WTC11 (cell line): ENCODE measurements around the gene ISG20L2. TPM values are rescaled to one million over a fixed set of nuclear protein-coding genes. Genes with fewer than 3 reads are reported as not detected.
A peak's percentile ranks its signal among the peaks of the same experiment; 100 is the strongest.

Experiments used
- ATAC-seq: fragments of 200-7000 bp; cut with Tn5 transposase; 2 replicates; pipeline ENCODE4 v1.10.0; 2021; ENCODE audit warnings: mild to moderate bottlenecking, moderate library complexity
- CTCF ChIA-PET: fragments of 300-600 bp; sonication (Branson Sonifier 250); formaldehyde crosslinking; loops from one replicate; lab custom pipeline; 2021; ENCODE audit warnings: antibody characterized with exemption; lab: Charles Lee
- POLR2A ChIA-PET: fragments of 350-600 bp; sonication (Branson Sonifier 250); formaldehyde crosslinking; loops from one replicate; lab custom pipeline; 2021; ENCODE audit warnings: antibody characterized with exemption; lab: Charles Lee
- DNase-seq: peaks from one replicate; pipeline ENCODE4 v3.0.0; 2021; ENCODE audit warnings: low spot score
- H3K27ac Mint-ChIP-seq: 2 replicates; pipeline ENCODE4 v1.8.0; 2021; ENCODE audit warnings: mixed read lengths
- H3K27me3 Mint-ChIP-seq: 2 replicates; pipeline ENCODE4 v1.8.0; 2021; ENCODE audit warnings: low read depth, mild to moderate bottlenecking, moderate library complexity, mixed read lengths
- H3K36me3 Mint-ChIP-seq: 2 replicates; pipeline ENCODE4 v1.8.0; 2021; ENCODE audit warnings: mixed read lengths
- H3K4me1 Mint-ChIP-seq: 2 replicates; pipeline ENCODE4 v1.8.0; 2022; ENCODE audit warnings: mixed read lengths
- H3K4me3 Mint-ChIP-seq: 2 replicates; pipeline ENCODE4 v1.8.0; 2021; ENCODE audit warnings: mild to moderate bottlenecking, moderate library complexity, mixed read lengths
- H3K9me3 Mint-ChIP-seq: 2 replicates; pipeline ENCODE4 v1.8.0; 2021; ENCODE audit warnings: mixed read lengths
- ATF3 ChIP-seq: sonication (generic); formaldehyde crosslinking; conservative IDR thresholded peaks from 2 replicates; pipeline ENCODE4 v1.8.1; 2022; ENCODE audit warnings: mild to moderate bottlenecking, missing genetic modification reagents
- CREM ChIP-seq: sonication (generic); formaldehyde crosslinking; IDR thresholded peaks from 2 replicates; pipeline ENCODE4 v1.8.1; 2022; ENCODE audit warnings: mild to moderate bottlenecking, missing genetic modification reagents, moderate library complexity
- E2F5 ChIP-seq: sonication (generic); formaldehyde crosslinking; IDR thresholded peaks from 2 replicates; pipeline ENCODE4 v1.8.1; 2022; ENCODE audit warnings: mild to moderate bottlenecking, moderate library complexity, missing genetic modification reagents
- HMGA2 ChIP-seq: fragments of 250-450 bp; sonication (Bioruptor Pico); IDR thresholded peaks from 2 replicates; pipeline ENCODE4 v1.4.0; 2021; ENCODE audit warnings: mild to moderate bottlenecking, moderate library complexity
- IRF2 ChIP-seq: sonication (generic); formaldehyde crosslinking; IDR thresholded peaks from 2 replicates; pipeline ENCODE4 v1.8.0; 2022; ENCODE audit warnings: low read depth, missing genetic modification reagents, borderline replicate concordance
- MYBL2 ChIP-seq: sonication (generic); formaldehyde crosslinking; IDR thresholded peaks from 2 replicates; pipeline ENCODE4 v1.8.1; 2023; ENCODE audit warnings: mild to moderate bottlenecking, moderate library complexity, missing genetic modification reagents
- NFE2L1 ChIP-seq: sonication (generic); formaldehyde crosslinking; IDR thresholded peaks from 2 replicates; pipeline ENCODE4 v1.8.1; 2023; ENCODE audit warnings: missing genetic modification reagents
- NFYB ChIP-seq: sonication (generic); formaldehyde crosslinking; conservative IDR thresholded peaks from 2 replicates; pipeline ENCODE4 v1.8.0; 2022; ENCODE audit warnings: low read depth, missing genetic modification reagents
- PRDM15 ChIP-seq: sonication (generic); formaldehyde crosslinking; IDR thresholded peaks from 2 replicates; pipeline ENCODE4 v1.8.0; 2022; ENCODE audit warnings: missing genetic modification reagents
- PREB ChIP-seq: sonication (generic); formaldehyde crosslinking; IDR thresholded peaks from 2 replicates; pipeline ENCODE4 v1.8.1; 2022; ENCODE audit warnings: mild to moderate bottlenecking, missing genetic modification reagents, moderate library complexity, borderline replicate concordance
- PRRX2 ChIP-seq: fragments of 250-450 bp; sonication (Bioruptor Pico); IDR thresholded peaks from 2 replicates; pipeline ENCODE4 v1.8.0; 2021; ENCODE audit warnings: mild to moderate bottlenecking
- RORB ChIP-seq: fragments of 250-450 bp; sonication (Bioruptor Pico); IDR thresholded peaks from 2 replicates; pipeline ENCODE4 v1.9.0; 2021; ENCODE audit warnings: mild to moderate bottlenecking
- SMAD3 ChIP-seq: sonication (generic); formaldehyde crosslinking; IDR thresholded peaks from 2 replicates; pipeline ENCODE4 v1.8.0; 2022; ENCODE audit warnings: missing genetic modification reagents, mild to moderate bottlenecking, borderline replicate concordance
- SP1 ChIP-seq: sonication (generic); formaldehyde crosslinking; conservative IDR thresholded peaks from 2 replicates; pipeline ENCODE4 v1.8.1; 2022; ENCODE audit warnings: missing genetic modification reagents
- TEAD1 ChIP-seq: sonication (generic); formaldehyde crosslinking; IDR thresholded peaks from 2 replicates; pipeline ENCODE4 v1.8.0; 2022; ENCODE audit warnings: mild to moderate bottlenecking, missing genetic modification reagents
- TEAD4 ChIP-seq: sonication (generic); formaldehyde crosslinking; IDR thresholded peaks from 2 replicates; pipeline ENCODE4 v1.8.0; 2022; ENCODE audit warnings: mild to moderate bottlenecking, missing genetic modification reagents
- TP53 ChIP-seq: sonication (generic); formaldehyde crosslinking; IDR thresholded peaks from 2 replicates; pipeline ENCODE4 v1.8.1; 2023; ENCODE audit warnings: mild to moderate bottlenecking, missing genetic modification reagents
- ZNF396 ChIP-seq: fragments of 250-450 bp; sonication (Bioruptor Pico); IDR thresholded peaks from 2 replicates; pipeline ENCODE4 v1.8.0; 2021; ENCODE audit warnings: mild to moderate bottlenecking, moderate library complexity, borderline replicate concordance
- ZNF671 ChIP-seq: fragments of 250-450 bp; sonication (Bioruptor Pico); IDR thresholded peaks from 2 replicates; pipeline ENCODE4 v1.8.0; 2021; ENCODE audit warnings: mild to moderate bottlenecking
- ZSCAN18 ChIP-seq: fragments of 250-450 bp; sonication (Bioruptor Pico); IDR thresholded peaks from 2 replicates; pipeline ENCODE4 v2.1.2; 2022; ENCODE audit warnings: mild to moderate bottlenecking, moderate library complexity
- total RNA-seq: library from RNA; stranded (reverse); gene quantifications from 3 replicates; pipeline ENCODE4 v1.2.3, GENCODE V29; 2021
- TF ChIP-seq, protein P1 (sequence below): fragments of 250-450 bp; sonication (Bioruptor Pico); conservative IDR thresholded peaks from 2 replicates; pipeline ENCODE4 v1.9.0; 2021; ENCODE audit warnings: mild to moderate bottlenecking
- TF ChIP-seq, protein P2 (sequence below): sonication (generic); formaldehyde crosslinking; IDR thresholded peaks from 2 replicates; pipeline ENCODE4 v1.8.1; 2022; ENCODE audit warnings: missing genetic modification reagents, borderline replicate concordance

The ISG20L2 gene
- total RNA-seq, 1 experiment from 2014 or later = 43.8 TPM

GRCh38 chr1:156754219-156754618 is 25.7 kb upstream of the ISG20L2 start (continued):
- TF ChIP-seq ZSCAN18 (CRISPR knock-in tag) = no peak
- TF ChIP-seq MYBL2 (CRISPR knock-in tag) = no peak
- no peak for TF ChIP-seq PRRX2 (CRISPR knock-in tag)
- TF ChIP-seq, protein P1, sequence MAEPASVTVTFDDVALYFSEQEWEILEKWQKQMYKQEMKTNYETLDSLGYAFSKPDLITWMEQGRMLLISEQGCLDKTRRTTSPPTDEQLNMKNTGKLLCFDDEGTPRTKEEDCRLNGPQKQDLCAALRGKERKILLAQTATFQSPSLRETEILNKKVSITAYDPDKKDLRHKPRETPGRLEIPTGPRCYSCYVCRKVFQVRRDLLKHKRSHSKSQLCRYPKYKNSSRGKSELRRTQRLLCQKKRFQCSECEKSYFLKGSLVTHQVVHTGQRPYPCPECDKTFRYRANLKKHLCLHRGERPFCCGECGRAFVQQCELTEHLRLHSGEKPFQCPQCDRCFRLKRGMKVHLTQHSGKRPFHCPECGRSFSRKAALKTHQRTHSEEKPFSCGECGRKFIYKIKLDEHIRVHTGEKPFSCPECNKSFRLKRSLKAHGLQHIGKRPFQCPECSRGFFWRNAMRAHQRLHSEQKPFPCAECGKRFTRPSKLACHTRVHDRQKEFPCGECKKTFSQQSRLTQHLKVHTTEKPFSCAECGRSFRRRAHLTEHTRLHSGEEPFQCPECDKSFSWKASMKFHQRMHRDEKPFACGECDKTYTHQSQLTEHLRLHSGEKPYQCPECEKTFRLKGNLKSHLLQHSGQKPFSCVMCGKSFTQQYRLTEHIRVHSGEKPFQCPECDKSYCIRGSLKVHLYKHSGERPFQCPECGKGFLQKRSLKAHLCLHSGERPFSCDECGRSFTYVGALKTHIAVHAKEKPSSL (CRISPR knock-in tag) = no peak
- no peak for TF ChIP-seq SP1 (CRISPR knock-in tag)
- no peak for TF ChIP-seq TEAD1 (CRISPR knock-in tag)

DNA sequence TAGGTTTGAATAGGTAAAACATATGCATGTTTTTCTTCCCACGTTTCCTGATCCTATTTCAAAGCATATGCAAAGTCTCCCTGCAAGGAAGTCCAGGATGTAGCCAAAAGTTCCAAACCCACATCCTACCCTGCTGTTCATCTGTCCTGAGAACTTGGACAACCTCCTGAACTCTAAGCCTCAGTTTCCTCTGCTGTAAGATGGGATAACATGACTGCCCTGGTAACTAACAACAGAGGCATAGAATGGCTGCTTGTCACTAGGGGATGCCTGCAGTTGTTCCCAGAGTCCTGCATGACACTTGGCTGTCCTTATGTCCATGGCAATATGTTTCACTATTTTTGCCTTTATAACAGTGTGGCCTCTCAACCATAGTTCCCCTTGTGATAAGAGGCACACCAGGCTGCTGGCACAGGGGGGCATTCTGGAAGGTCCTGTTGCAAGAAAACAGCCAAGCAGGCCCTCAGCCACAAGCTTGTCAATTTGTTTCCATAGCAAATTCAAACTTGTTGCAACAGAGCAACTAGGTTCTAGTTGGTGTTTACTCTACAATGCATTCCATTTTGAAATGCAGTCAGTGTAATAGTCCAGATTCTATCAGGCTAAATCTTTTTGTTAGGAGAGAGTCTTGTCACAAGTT is 24.4 kb upstream of the ISG20L2 start:
- DNase-seq = no peak
- peak overlapping the region; percentile 93 for H3K27ac Mint-ChIP-seq
- no peak for ATAC-seq
- H3K27me3 Mint-ChIP-seq = no peaks in the 10 kb centered on the region
- CTCF ChIA-PET = interaction anchor here (0.7 to 4.6 kb wide), 12 partner anchors 12 to 175 kb away, joined by 3 to 43 read pairs (median 8); partner anchors contain the start of genes BCAN, CRABP2, ISG20L2 and METTL25B
- no peak for TF ChIP-seq IRF2 (CRISPR knock-in tag)
- TF ChIP-seq ATF3 = no peak
- no peak for TF ChIP-seq NFE2L1 (CRISPR knock-in tag)
- no peak for TF ChIP-seq RORB (CRISPR knock-in tag)
- TF ChIP-seq ZSCAN18 (CRISPR knock-in tag) = no peak
- TF ChIP-seq TP53 (CRISPR knock-in tag) = no peak
- TF ChIP-seq TEAD4 = no peak
- no peak for TF ChIP-seq PREB (CRISPR knock-in tag)
- no peak for TF ChIP-seq ZNF671 (CRISPR knock-in tag)
- TF ChIP-seq HMGA2 (CRISPR knock-in tag) = no peak
- TF ChIP-seq, protein P2, sequence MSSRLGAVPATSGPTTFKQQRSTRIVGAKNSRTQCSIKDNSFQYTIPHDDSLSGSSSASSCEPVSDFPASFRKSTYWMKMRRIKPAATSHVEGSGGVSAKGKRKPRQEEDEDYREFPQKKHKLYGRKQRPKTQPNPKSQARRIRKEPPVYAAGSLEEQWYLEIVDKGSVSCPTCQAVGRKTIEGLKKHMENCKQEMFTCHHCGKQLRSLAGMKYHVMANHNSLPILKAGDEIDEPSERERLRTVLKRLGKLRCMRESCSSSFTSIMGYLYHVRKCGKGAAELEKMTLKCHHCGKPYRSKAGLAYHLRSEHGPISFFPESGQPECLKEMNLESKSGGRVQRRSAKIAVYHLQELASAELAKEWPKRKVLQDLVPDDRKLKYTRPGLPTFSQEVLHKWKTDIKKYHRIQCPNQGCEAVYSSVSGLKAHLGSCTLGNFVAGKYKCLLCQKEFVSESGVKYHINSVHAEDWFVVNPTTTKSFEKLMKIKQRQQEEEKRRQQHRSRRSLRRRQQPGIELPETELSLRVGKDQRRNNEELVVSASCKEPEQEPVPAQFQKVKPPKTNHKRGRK = no peak
- TF ChIP-seq SMAD3 = no peak
- no peak for TF ChIP-seq PRDM15 (CRISPR knock-in tag)
- TF ChIP-seq ZNF396 (CRISPR knock-in tag) = no peak
- TF ChIP-seq E2F5 (CRISPR knock-in tag) = no peak
- TF ChIP-seq SP1 (CRISPR knock-in tag) = no peak
- TF ChIP-seq CREM (CRISPR knock-in tag) = no peak
- TF ChIP-seq NFYB (CRISPR knock-in tag) = no peak
- TF ChIP-seq, all 79 proteins: peak for 0
- POLR2A ChIA-PET = interaction anchor here (0.9 to 2.3 kb wide), 7 partner anchors 12 to 175 kb away, joined by 3 to 36 read pairs (median 14); partner anchors contain the start of genes CRABP2, ISG20L2, METTL25B and MRPL24
- Mint-ChIP-seq H3K4me1 (peaks cover 35% of the 10 kb centered on the region), H3K9me3 (no peaks in the 10 kb centered on the region), H3K4me3 (peak overlapping the region; percentile 96), H3K36me3 (no peaks in the 10 kb centered on the region)
